Suprapubic skin (tissue), 4 donors: ENCODE measurements around the gene ARHGDIG.

Experiments
- CTCF ChIP-seq, 2 donors: fragments of 200-600 bp in 1 of 2; fragments of 450-650 bp in 1 of 2; sonication (generic) in 1 of 2; IDR thresholded peaks; one replicate each; pipeline ENCODE4 v1.5.1; 2016 to 2019; ENCODE audit warnings: antibody characterized with exemption in 2 of 2, mild to moderate bottlenecking in 1 of 2, moderate library complexity in 1 of 2
- POLR2A ChIP-seq, 2 donors: fragments of 450-650 bp; IDR thresholded peaks; one replicate each; pipeline ENCODE4 v1.6.1; 2017; ENCODE audit warnings: antibody characterized with exemption in 2 of 2, mild to moderate bottlenecking in 2 of 2, moderate library complexity in 2 of 2
- POLR2AphosphoS5 ChIP-seq, 3 donors: sonication (generic); formaldehyde crosslinking; IDR thresholded peaks; one replicate each; pipeline ENCODE4 v1.6.1; 2017; ENCODE audit warnings: antibody characterized with exemption in 3 of 3

- TF ChIP-seq CTCF (IDR thresholded peaks at IDR 0.05): no peak
- no peak for TF ChIP-seq POLR2AphosphoS5 (IDR thresholded peaks at IDR 0.05)
- no peak for TF ChIP-seq POLR2A (IDR thresholded peaks at IDR 0.05)
These were observed 20.1 kb upstream of the ARHGDIG start for GRCh38 chr16:260326-260725.
